Heart right ventricle (tissue), 16 donors: ENCODE results near the gene WASL. TPM values are rescaled to one million over a fixed set of nuclear protein-coding genes. Genes with fewer than 3 reads are reported as not detected.

Source experiments
- ATAC-seq, 8 donors: fragments of 200-7000 bp; cut with Tn5 transposase; one replicate each; pipeline ENCODE4 v1.9.1; 2020; ENCODE audit warnings: mild to moderate bottlenecking in 8 of 8, moderate library complexity in 8 of 8, moderate number of reproducible peaks in 1 of 8
- DNase-seq, 2 donors: peaks; one replicate each; pipeline ENCODE4 v3.0.0-alpha.2; 2020
- H3K27ac ChIP-seq, 10 donors: fragments of 200-600 bp; sonication (generic) in 2 of 10; one replicate each; pipeline versions ENCODE4 v1.5.0 to v1.8.0; 2020 to 2022; ENCODE audit warnings: mild to moderate bottlenecking in 3 of 10
- H3K27me3 ChIP-seq, 7 donors: fragments of 200-600 bp; one replicate each; pipeline ENCODE4 v1.8.0; 2021 to 2022; ENCODE audit warnings: mild to moderate bottlenecking in 2 of 7
- H3K36me3 ChIP-seq, 9 donors: fragments of 200-600 bp; sonication (generic) in 1 of 9; one replicate each; pipeline versions ENCODE4 v1.5.0 to v1.8.0; 2020 to 2022; ENCODE audit warnings: mild to moderate bottlenecking in 2 of 9
- H3K4me1 ChIP-seq, 9 donors: fragments of 200-600 bp; sonication (generic) in 1 of 9; one replicate each; pipeline versions ENCODE4 v1.5.0 to v1.8.0; 2020 to 2022; ENCODE audit warnings: mild to moderate bottlenecking in 4 of 9
- H3K4me3 ChIP-seq, 10 donors: fragments of 200-600 bp; sonication (generic) in 2 of 10; one replicate each; pipeline versions ENCODE4 v1.5.0 to v1.8.0; 2020 to 2022; ENCODE audit warnings: mild to moderate bottlenecking in 7 of 10, moderate library complexity in 2 of 10
- H3K9me3 ChIP-seq, 11 donors: fragments of 200-600 bp in 10 of 11; sonication (generic) in 2 of 11; one replicate each; pipeline versions ENCODE4 v1.5.0 to v1.8.0; 2013 to 2022; ENCODE audit warnings: mild to moderate bottlenecking in 2 of 11, control low read depth in 1 of 11, moderate library complexity in 1 of 11
- WGBS, 2 donors: extraction: QIAGEN DNeasy Blood & Tissue Kit; methylation state at CpG; one replicate each; pipeline ENCODE4 v1.1.7; 2013; ENCODE audit warnings: inconsistent platforms in 1 of 2; 5-methylcytosine and 5-hydroxymethylcytosine counted together
- intact Hi-C, 10 donors: fragments of 100-400 bp; cut with DNase I; formaldehyde crosslinking; loops; one replicate each; pipeline versions ENCODE4 v1.11.1 to v1.14.2; 2022
- polyA plus RNA-seq, 2 donors: library from polyadenylated mRNA; stranded (reverse); fragments of 200-250 nt; gene quantifications; one replicate each; pipeline ENCODE4 v1.2.3, GENCODE V29; 2013
- total RNA-seq, 10 donors: library from RNA; stranded (reverse); fragmentation: NEBNext Ultra II Directional in 3 of 10; extraction: Animal tissue kit (Norgen Biotek cat#: 25700) in 3 of 10; gene quantifications; one replicate each; pipeline versions ENCODE4 v1.2.1 to v1.2.4, GENCODE V29; 2021 to 2023
- TF ChIP-seq, protein P1 (sequence below), 9 donors: fragments of 200-600 bp; sonication (generic) in 2 of 9; IDR thresholded peaks; one replicate each; pipeline versions ENCODE4 v1.5.0 to v1.8.0; 2021 to 2022; ENCODE audit warnings: antibody characterized with exemption in 9 of 9, mild to moderate bottlenecking in 5 of 9, moderate library complexity in 1 of 9
- donor health status: Arrhythmogenic right ventricular cardiomyopathy.
- donor health status: ischemic (EF 13 %, LVEDD 7.1; RV severe dilation, severe dysfunction).
- donor health status: healthy with polysubstance abuse.
- donor health status: DM: no; HTN: yes; CAD: no.
- donor health status: DM: no; HTN: no; CAD: no.
- donor health status: ischemic (EF 25% LVEDD 6.9; RV normal size, moderate dysfunction).
- donor health status: ischemic (EF 25% LVEDD 5.7; RV mildly dilated, moderate dysfunction).
- donor health status: healthy.
- donor health status: DM: yes; HTN: yes; CAD: no.
- donor health status: Ischemic cardiomyopathy.
- donor health status: ischemic (EF 35%, LVEDD 5.7; RV mildly dilated, moderate dysfunction).
- donor health status: nonischemic (EF 11% LVEDD 7.7; RV severe dilation, severe dysfunction).
- donor health status: DM: yes; HTN: yes; CAD: no.
- donor health status: PGD.
- donor health status: ischemic (EF 29% LVEDD 5.4; RV normal size, mild dysfunction).
- donor health status: nonischemic (EF 23%, LVEDD 6.1; RV moderate dilation, normal function).

The WASL gene
- total and polyA plus RNA-seq, 12 donors: 10.7 to 30.0 (median 24.8) TPM

DNA sequence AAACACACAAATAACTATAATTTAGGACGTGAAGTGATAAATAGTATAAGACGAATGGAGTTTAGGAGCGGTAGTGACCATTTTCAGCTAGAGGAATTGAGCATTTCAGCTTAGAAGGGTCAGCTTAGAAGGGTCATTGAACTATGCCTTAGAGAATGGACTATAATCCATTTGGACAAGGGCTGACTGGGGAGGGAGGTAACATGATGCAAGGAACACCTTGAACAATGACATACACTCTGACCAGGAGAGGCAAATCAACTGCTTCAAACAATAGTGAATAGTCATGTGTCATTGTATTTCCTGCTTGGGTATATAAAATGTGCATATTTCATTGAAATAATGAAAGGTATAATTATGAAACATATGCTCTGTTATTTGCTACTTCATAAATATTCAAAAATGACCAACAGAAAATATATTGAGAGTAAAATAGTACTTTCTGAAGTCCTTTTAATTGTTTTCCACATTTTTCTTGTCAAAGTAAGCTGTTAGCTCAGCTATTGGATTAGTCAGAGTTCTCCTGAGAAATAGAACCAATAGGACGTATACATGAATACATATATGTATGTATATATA, 40.5 kb upstream of the WASL start:
- TF ChIP-seq, protein P1, sequence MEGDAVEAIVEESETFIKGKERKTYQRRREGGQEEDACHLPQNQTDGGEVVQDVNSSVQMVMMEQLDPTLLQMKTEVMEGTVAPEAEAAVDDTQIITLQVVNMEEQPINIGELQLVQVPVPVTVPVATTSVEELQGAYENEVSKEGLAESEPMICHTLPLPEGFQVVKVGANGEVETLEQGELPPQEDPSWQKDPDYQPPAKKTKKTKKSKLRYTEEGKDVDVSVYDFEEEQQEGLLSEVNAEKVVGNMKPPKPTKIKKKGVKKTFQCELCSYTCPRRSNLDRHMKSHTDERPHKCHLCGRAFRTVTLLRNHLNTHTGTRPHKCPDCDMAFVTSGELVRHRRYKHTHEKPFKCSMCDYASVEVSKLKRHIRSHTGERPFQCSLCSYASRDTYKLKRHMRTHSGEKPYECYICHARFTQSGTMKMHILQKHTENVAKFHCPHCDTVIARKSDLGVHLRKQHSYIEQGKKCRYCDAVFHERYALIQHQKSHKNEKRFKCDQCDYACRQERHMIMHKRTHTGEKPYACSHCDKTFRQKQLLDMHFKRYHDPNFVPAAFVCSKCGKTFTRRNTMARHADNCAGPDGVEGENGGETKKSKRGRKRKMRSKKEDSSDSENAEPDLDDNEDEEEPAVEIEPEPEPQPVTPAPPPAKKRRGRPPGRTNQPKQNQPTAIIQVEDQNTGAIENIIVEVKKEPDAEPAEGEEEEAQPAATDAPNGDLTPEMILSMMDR (IDR thresholded peaks at IDR 0.05): no peak
- intact Hi-C loops: no loop called here

DNA sequence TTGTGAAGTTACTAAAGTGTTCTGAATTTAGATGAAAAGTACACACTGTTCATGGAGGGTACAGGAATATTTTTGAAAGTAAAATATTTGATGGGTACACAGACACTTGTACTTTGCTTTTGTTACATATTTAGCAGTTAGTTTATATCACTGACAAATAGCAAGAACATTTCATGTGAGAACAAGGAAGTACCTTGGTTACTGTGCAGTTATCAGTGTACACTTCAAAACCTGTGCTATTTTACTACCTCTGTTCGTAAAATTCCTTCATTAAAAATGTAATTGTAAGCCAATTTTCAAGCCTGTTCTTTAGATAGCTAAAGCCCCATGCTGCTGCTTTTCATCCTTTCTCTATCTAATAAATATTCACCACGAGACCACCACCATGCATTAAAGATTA, 39.8 kb upstream of the WASL start:
- Histone ChIP-seq H3K36me3 (no peaks in the 10 kb centered on the region), H3K27ac (no peak overlapping the region), H3K4me1 (peaks cover 0 to 8% (median 0%) of the 10 kb centered on the region in 9 donors), H3K4me3 (no peak overlapping the region), H3K27me3 (no peaks in the 10 kb centered on the region), H3K9me3 (no peaks in the 10 kb centered on the region)
- intact Hi-C loops: no loop called here
- DNase-seq (no peak), ATAC-seq (no peak)
- TF ChIP-seq, protein P1 (IDR thresholded peaks at IDR 0.05): no peak
- WGBS, 2 donors: 88 to 89% methylated on average over 2 of the region's 2 CpGs

More for the DNA sequence above, 40.5 kb upstream of the WASL start:
- no peak overlapping the region for H3K27ac ChIP-seq
- H3K36me3 ChIP-seq: no peaks in the 10 kb centered on the region
- ATAC-seq (no peak), DNase-seq (no peak)
- WGBS, 2 donors: 94% methylated on average over 4 of the region's 4 CpGs
- no peak overlapping the region for H3K4me3 ChIP-seq
- no peaks in the 10 kb centered on the region for H3K27me3 ChIP-seq
- H3K4me1 ChIP-seq: peaks cover 0 to 6% (median 0%) of the 10 kb centered on the region in 9 donors
- no peaks in the 10 kb centered on the region for H3K9me3 ChIP-seq

DNA sequence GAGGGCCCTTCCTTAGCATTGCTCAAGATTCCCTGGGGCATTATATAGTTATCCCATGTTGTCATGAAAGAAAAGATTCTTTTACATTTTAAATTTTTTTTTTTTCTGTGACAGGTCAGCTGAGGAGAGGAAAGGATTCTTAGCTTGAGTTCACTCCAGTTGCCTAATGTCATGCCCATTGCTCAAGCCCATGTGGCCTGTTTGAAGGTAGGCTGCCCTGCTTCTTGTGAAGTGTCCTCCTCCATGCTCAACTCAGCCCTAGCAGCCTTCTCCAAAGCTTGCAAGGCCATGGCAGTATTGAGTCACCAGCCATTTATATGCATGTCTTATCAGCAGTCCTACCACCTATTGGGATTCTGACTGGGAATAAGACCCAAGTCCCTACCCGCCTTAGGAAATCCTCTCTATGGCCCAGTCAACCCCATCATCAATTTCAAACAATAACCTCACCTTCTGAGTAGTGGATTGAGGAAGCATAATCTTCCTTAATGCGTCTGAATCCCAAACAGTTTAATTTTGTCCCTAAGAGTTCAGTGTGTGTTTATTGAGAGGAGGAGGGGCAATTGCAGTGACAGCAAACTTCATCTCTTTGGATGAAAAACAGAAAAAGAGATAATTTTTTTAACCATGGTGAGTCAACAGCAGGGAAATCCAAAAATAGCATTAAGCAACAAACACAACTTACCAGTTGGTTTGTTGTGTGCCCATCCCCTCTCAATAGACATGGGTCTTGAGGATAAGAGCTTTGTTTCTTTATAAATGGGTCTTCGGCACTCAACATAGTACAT, 38.6 kb upstream of the WASL start:
- Histone ChIP-seq H3K4me3 (no peak overlapping the region), H3K36me3 (no peaks in the 10 kb centered on the region), H3K9me3 (no peaks in the 10 kb centered on the region), H3K27ac (no peak overlapping the region), H3K27me3 (no peaks in the 10 kb centered on the region), H3K4me1 (peaks cover 0 to 8% (median 0%) of the 10 kb centered on the region in 9 donors)
- intact Hi-C loops: no loop called here
- DNase-seq: no peak
- TF ChIP-seq, protein P1 (IDR thresholded peaks at IDR 0.05): no peak
- WGBS, 2 donors: 85 to 92% methylated on average over 3 of the region's 3 CpGs
- no peak for ATAC-seq

DNA sequence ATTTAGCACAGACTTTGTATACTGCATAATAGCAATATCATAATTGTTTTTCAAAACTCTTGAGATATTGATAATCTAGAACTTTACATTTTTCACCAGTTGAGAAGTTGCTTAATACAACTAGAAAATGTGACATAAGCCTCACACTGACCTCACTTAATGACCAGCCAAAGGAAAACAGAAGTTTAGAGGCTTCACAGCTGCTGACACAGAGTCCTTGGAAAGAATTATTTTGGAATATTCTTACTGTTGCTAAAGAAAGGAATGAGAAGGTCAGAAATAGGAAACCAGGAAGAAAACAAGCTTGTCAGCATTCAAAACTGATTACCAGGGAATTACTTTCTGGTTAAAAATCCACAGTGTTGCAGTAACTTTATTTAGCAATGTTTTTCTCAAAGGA, 35.5 kb upstream of the WASL start:
- no peaks in the 10 kb centered on the region for H3K36me3 ChIP-seq
- intact Hi-C loops: no loop called here
- peak in 7 of 8 donors; percentile 72 to 91 (median 86) for ATAC-seq
- H3K4me3 ChIP-seq: no peak overlapping the region
- no peak for DNase-seq
- H3K27ac ChIP-seq: peak overlapping the region in 2 of 10 donors; percentile 8 to 50
- TF ChIP-seq, protein P1 (IDR thresholded peaks at IDR 0.05): no peak
- no peaks in the 10 kb centered on the region for H3K9me3 ChIP-seq
- H3K4me1 ChIP-seq: peaks cover 0 to 8% (median 0%) of the 10 kb centered on the region in 9 donors
- H3K27me3 ChIP-seq: no peaks in the 10 kb centered on the region
